HG02678 (cell line): Measurements from ENCODE around the gene PPP2R2C.

Experiments
- ATAC-seq: cut with Tn5 transposase; IDR thresholded peaks from one replicate; pipeline ENCODE4 v1.9.1; 2021; ENCODE audit warnings: mild to moderate bottlenecking, moderate library complexity; ENCODE audit not compliant: unreplicated experiment

Gene PPP2R2C

DNA sequence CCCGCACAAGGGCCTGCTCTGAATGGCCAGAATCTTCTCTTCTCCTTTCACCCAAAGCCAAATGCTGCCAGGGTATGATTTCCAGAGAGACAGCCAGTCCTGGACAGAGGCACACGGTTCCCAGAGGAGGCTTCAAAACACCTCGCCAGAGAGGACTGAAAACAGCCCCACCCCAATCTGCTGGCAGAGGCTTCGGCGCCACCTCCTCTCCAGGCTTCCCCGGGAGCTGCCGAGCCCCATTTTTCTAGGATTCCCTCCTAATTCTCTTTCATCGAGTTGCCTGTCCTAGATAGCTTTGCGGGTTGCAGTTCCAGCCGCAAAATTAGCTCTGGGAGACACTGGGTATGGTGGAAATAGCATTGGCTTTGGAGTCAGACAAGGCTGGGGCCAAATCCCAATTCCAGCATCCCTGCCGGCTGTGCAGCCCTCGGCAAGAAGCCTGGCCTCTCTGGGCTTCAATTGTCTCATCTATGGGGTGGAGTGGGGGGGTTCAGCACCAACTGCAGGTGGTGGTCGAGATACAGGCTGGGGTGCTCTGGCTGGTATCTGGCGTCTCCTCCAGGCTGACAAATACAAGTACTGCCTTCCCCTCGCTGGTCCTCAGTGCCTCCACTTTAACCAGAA, 22.6 kb downstream of the PPP2R2C start:
- ATAC-seq = no peak

DNA sequence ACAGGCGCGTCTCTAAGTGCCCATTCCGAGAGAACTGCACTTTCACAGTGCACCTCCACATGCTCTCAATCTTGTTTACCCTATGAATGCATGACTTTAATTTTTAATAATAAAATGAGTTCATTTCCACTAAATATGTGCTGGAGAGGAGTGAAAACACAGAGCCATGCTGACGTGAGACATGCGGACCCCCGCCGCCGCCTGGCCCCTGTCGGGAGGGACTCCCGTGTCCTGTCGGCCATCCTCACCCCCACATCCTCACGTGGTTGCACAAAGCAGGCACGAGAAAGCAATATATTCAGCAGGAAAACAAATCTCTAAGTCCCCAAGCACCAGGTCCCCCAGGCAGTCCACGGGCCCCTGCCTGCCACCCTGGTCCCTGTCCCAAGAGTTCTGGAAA, 23.1 kb downstream of the PPP2R2C start:
- ATAC-seq = no peak

DNA sequence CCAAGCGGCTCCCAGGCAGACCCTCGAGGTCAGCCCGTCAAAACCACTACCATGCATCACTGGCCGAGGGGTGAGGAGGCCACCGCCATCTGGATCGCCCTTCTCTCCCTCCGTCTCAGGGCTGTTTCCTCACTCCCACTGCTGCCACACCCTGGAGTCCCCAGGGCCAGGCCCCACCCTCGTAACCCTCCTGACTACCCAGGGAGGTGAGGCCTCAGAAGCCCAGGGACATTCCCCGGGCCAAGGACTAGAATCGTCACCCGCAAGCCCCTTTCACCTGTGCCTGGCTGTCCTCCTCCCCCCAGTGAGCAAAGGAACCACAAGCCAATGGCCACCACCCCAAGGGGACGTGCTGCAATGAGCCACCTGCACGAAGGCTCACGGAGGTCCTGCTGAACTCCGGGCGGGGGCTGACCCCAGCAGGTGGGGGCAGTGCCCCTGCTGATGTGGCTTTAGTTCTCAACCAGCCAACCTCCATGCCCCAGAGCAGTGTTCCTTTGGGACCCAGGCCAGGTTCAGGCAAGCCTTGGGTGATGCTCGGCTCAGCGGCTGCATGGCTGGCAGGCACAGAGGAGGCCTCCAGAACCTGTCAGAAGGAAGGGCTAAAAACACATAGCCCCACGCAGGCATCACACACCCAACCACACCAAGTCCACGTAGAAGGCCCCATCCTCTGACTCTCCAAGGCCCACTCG, 23.8 kb downstream of the PPP2R2C start:
- ATAC-seq = no peak

DNA sequence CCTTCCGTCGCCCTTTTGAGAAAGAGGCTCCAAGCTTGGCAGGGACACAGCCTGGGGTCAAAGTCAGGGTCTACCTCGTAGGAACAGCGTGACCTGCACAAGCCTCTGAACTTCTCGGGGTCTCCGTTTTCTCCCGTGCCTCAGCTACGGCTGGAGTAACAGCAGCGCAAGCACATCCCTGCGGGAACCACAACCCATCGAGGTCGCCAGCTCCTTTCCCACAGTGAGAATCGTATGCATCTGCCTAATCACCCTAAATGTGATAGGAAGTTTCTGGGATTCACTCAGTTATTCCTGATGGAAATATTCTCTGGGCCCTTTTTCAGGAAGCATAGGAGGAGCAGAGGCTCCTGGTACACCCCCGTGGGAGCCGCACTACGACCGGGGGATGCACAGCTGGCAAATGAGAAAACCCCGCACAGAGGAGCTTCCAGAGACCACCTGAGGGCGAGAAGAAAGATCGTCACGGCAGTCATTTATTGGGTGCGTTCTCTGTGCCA, 24.7 kb downstream of the PPP2R2C start:
- no peak for ATAC-seq

- no peak for ATAC-seq
Measured at GRCh38 chr4:6446538-6447451, 25.6 kb downstream of the PPP2R2C start.

- ATAC-seq = no peak
Measured at GRCh38 chr4:6446130-6446482, 26.3 kb downstream of the PPP2R2C start.

DNA sequence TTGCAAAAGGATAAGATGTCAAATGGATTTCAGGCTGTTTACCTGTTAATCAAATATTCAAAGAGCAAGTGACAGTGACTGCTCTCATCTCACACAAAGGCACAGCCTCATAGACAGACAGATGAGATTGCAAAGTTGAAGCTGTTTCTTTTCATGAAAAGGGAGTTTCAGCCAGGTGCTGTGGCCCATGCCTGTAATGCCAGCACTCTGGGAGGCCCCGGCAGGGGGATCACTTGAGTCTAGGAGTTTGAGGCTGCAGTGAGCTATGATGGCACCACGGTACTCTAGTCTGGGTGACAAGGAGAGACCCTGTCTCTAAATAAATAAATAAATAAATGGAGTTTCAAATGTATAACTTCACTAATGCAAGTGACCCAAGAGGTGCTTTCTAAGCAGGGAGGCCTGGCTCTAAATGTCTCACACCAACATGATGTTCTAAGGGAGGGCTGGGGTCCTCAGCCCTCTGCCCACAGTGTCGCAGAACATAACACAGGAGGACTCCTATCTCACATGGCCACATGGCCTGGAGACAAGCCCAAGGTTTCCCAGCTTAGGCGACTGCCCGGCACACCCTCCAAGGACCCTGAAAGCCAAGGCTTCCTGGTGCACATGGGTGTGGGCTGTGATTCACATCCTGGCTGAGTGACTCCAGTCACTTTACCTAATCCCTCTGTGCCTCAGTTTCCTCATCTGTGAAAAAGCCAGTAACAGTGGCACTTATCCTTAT, 26.8 kb downstream of the PPP2R2C start:
- ATAC-seq = no peak

- no peak for ATAC-seq
Measured at GRCh38 chr4:6444582-6444981, 27.8 kb downstream of the PPP2R2C start.

- no peak for ATAC-seq
Measured at GRCh38 chr4:6443035-6444023, 29.1 kb downstream of the PPP2R2C start.

DNA sequence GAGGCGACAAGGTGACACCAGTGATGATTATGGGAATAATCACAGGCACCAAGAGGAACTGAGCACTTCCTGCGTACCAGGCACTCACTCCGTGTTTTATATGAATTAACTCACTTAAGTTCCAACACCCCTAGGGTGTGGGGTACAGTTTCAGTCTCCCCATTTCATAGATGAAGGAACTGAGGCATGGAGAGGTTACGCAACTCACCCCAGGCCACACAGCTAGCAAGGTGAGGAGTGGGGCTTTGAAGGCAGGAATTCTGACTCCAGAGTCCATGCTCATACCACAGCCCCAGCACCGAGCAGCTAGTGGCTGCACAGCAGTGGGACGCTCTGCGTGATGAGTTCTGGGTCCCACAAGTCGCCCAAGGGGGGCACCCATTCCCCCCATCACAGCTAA, 29.9 kb downstream of the PPP2R2C start:
- no peak for ATAC-seq

DNA sequence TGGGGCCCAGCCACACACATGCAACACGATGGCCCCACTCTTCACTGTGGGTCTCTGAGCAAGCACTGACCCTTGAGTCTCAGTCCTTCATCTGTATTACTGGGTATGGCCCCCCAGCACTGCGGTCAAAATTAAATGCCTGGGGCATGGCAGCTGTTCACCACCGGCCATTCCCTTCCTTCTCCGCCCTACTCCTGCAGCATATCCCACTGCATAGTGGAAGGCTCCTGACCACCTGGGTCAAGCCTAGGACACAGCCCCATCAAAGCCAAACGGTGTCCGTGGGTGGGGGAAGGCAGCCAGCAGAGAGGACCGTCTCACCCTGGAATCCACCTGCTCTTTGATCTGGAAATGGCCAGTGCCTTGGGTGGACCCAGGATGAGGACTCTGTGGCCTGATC, 30.7 kb downstream of the PPP2R2C start:
- ATAC-seq = no peak

DNA sequence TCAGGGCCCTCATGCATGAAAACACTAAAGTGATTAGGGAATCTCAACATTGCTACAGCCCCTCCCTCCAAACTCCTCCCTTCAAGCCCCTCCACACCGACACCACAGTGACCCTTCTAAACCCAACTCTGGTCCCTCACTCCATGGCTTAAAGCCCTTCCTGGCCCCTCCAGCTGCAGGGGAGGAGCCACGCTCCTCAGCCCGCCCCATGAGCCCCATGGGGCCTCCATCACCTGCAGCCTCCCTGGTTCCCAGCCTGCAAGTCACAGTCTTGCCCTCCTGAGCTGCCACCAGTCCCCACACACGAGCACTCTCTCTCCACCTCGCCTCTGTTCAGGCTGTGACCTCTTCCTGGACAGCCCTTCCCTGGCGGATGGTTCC, 31.2 kb downstream of the PPP2R2C start:
- no peak for ATAC-seq

GRCh38 chr4:6440506-6441201, 31.8 kb downstream of the PPP2R2C start:
- no peak for ATAC-seq

- no peak for ATAC-seq
Measured at GRCh38 chr4:6439120-6439762, 33.2 kb downstream of the PPP2R2C start.

- ATAC-seq = no peak
Measured at GRCh38 chr4:6437826-6438238, 34.6 kb downstream of the PPP2R2C start.

- no peak for ATAC-seq
Measured at GRCh38 chr4:6435010-6435409, 37.4 kb downstream of the PPP2R2C start.

DNA sequence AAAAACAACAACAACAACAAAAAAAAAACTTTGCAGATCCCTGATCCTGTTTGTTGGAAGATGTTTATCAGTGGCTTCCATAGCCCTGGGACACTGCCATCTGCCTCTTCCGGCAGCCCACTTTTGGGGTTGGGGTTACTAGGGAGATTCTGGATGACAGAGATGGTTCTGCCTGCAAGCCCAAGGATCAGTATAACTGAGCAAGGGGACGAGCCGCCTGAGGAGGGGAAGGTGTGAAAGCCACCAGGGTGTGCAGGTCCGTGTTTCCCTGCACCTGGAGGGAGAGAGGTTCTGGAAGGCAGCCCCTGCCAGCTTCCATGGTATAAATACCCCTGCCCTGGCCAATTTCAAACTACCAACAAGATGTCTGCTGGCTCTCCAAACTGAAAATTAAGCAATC, 41.5 kb downstream of the PPP2R2C start:
- ATAC-seq = no peak

DNA sequence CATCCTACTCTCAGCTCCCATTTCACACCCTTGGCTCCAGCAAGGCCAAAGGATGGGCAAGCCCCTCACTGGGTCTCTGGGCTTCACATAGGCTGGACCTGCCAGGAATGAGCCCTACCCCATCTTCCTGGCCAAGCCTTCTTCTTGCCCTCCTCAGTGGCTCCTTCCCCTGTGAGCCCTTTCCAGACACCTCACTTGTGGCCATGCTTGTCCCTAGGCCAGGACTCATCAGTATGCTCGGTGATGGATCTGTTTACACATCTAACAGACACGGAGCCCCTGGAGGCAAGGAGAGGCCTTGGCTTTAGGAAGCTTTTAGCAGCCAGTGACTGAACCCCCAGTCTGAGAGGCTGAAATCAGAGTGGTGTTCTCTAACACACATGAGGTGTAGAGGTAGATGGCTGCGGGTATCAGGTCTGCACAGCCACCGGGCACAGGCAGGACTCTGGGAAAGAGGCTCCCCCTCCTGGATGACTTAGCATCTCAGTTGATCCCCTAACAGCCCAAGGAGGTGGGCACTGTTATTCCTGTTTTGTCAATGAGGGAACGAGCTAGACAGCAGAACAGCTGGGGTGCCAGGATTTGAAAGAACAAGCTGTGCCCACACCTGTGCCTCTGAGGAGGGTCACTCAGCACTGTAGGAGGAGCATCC, 44.8 kb downstream of the PPP2R2C start:
- no peak for ATAC-seq
